HG03439 (cell line): ENCODE results near the gene ALS2.
"Not testable (repeated sequence)": the region's sequence is repeated elsewhere in the genome, so short reads cannot be mapped to it uniquely, and the experiment has no call there.

ENCODE experiments used
- ATAC-seq: cut with Tn5 transposase; IDR thresholded peaks from one replicate; pipeline ENCODE4 v1.9.1; 2021; ENCODE audit warnings: mild to moderate bottlenecking, moderate library complexity; ENCODE audit not compliant: unreplicated experiment

ALS2 gene

GRCh38 chr2:201780674-201781493, at the start of gene ALS2:
TSS of gene ALS2 (minus strand) at chr2:201780933. CDS start at chr2:201768885, 12,048 bp downstream.
- peak; percentile 97 for ATAC-seq

DNA sequence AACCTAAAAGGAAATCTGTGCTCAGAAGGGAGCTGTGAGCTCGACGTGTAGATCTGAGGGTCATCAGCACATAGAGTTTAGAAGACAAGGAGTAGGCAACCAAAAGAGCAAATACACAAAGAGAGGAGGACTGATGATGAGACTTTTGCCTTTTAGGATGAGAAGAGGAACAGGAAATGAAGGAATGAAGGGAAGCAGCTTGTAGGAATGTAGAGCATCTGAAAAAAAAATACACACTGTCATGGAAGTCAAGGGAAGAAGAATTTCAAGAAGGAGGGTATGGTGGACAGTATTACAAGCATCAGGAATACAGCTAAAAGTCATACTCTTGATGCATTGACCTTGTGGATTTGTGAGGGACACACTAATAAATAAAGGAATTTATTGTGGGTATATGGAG, 47.5 kb upstream of the ALS2 start:
- ATAC-seq: no peak

GRCh38 chr2:201827621-201828020, 46.9 kb upstream of the ALS2 start:
- ATAC-seq: no peak

- ATAC-seq: no peak
These were observed 43.5 kb upstream of the ALS2 start for GRCh38 chr2:201824212-201824611.

DNA sequence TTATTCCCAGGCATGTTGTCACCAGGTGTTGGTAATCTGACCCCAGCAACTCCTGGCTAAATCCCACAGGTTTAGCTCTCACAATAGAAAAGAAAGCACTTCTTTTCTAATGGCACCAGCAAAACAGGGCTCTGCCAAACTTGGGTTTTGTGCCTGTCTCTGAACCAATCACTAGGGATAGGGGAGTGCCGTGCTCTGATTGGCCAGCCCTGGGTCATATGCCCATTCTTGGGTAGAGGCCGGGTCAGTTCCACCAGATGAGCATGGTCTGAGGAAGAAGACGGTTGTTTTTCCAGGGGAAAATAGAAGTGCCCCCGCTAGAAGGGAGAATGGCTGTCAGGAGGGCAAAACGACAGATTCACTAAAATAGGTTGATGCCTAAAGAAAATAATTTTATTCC, 40.3 kb upstream of the ALS2 start:
- no peak for ATAC-seq

DNA sequence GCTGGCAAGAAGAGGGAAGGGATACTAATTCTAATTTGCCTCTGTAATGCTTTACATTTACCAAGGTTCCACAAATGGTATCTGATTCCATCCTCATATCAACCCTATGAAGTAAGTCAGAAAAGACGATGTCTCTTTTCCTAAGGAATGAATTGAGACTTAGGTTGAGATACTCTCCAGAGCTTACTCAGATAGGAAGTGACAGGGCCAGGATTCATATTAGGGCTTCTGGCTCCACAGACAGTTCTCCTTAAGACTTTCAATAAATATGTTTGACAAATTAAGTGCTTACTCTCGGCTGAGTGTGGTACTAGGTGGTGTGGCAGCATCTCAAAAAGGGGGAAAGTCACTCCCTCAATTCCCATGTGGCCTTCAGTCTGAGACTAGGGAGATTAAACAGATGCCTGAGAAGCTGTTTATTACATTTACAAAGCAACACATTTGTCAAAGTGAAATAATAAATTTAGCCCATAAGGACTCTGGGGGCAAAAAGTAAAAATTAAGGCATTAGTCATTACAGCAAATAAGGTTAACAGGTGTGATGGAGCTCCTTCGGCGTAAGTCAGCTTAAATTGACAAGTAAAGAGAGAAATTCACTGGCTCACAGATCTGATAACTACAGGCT, 39.8 kb upstream of the ALS2 start:
- no peak for ATAC-seq

DNA sequence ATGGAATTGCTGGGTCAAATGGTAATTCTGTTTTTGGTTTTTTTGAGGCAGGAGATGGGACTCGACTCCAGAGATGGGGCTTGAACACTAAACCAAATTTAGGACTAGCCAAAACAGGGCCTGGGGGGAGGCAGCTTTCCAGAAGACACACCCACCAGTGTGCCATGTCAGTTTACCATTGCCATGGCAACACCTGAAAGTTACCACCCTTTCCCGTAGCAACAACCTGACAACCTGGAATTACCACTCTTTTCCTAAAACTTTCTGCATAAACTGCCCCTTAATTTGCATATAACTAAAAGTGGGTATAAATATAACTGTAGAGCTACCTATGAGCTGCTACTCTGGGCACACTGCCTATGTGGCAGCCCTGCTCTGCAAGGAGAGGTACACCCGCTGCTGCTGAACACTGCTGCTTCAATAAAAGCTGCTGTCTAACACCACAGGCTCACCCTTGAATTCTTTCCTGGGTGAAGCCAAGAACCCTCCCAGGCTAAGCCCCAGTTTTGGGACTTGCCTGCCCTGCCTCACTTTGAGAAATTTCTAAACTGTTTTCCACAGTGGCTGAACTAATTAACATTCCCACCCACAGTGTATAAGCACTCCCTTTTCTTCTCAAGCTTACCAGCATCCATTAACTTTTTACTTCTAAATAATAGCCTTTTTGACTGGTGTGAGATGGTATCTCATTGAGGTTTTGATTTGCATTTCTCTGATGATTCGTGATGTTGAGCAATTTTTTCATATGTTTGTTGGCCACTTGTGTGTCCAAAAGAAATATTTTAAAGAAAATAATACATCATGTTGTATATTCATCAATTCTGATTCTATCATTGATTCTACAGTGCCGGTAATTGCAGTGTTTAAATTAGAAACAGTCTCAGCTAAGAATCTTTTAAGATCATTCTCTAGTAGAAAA, 36.2 kb upstream of the ALS2 start:
- no peak for ATAC-seq

GRCh38 chr2:201813996-201814760, 33.4 kb upstream of the ALS2 start:
- ATAC-seq: no peak

DNA sequence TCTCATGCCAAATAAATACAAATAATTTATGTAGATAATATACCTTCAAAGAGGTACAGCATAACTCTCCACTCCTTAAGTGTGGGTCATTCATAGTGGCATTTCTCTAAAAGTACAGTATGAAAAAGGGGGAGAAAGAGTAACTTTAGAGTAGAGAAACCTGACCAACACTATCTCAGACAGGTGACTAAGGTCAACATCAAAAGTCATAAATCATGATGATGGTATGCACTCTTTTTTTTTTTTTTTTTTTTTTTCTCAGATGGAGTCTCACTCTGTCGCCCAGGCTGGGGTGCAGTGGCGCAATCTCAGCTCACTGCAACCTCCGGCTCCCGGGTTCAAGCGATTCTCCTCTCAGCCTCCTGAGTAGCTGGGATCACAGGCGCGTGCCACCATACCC, 29.9 kb upstream of the ALS2 start:
- not testable (repeated sequence) for ATAC-seq

DNA sequence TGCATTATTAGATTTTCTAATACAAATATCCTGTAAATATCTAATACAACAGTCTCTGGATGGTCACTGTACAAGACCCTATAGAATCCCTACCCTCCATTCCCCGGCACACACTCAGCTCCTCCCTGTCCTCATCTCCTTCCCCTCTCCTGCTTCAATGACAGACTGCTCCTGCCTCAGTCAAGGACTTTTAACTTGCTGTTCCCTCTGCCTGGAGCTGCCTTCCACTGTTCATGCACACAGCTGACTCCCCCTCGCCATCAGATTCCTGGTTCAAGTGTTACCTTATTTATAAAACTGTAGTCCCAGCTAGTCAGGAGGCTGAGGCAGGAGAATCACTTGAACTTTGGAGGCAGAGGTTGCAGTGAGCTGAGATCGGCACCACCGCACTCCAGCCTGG, 28.9 kb upstream of the ALS2 start:
- no peak for ATAC-seq

DNA sequence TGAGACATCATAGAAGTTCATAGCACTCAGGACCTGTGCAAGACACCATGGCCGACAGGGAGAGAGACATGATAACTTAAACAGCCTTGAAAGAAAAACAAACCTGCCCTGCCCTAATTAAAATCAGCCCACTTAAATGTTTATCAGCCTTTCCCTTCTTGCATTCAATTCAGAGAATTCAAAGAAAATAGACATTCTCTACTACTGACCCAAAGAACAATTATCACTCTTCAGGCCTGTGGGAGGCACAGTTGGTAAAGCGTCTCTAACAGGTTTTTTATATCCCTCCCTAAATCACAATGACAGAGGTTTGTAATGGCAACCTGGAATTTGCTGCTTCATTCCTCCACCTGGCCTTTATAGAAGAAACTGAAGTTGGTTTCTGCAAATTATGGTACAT, 27.3 kb upstream of the ALS2 start:
- no peak for ATAC-seq

- ATAC-seq: no peak
These were observed 26.8 kb upstream of the ALS2 start for GRCh38 chr2:201807452-201807999.

DNA sequence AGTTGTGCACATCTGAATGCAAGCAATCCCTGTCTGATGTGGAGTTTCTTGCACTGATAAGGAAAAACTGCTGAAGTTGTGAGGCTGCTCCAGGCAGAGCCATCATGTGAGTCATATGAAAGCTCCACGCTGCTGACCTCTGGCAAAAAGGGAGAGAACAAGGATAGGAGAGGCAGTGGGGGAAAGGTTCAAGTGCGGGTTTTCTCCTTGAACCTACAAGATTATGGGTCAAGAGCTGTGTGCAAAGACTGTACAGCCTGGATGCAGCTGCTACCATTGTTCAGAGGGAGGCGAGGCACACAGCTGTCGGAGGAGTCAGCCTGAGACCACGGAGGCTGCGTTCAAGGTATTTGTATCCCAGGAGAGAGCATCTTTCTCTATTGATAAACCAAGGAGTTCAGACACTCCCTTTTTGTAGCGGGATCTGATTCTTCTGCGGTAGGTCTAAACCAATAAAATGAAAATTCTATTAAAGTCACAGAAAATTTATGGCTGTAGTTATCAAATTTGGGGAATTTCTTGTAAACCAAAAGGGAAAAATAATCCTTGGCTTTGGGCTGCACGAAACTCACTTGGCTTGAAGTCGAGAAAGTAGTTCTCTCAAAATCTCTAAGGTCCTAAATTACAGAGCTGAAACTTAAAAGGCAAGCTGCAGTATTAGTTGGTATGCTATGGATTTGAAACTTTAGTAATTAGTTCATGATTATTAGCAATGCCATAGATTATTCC, 25.9 kb upstream of the ALS2 start, which contains the start of gene CDK15:
Gene CDK15, plus strand, starts transcription at position 96 of the 729 bp plus-strand sequence. Its CDS starts 128 bp downstream, at position 224.
- ATAC-seq: no peak

DNA sequence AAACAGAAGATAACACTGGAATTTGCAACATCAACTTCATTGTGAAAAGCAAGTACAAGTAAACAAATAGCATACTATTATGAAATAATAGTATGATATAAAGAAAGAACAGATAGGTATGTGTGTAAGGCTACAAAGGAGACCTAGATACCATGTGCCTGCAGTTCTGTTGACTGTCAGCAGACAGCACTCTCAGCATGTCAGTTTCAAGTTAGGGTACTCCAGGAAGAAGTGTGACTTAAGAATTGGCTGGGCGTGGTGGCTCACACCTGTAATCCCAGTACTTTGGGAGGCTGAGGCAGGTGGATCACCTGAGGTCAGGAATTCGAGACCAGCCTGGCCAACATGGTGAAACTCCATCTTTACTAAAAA, 18.2 kb upstream of the ALS2 start:
- ATAC-seq: not testable (repeated sequence)

- no peak for ATAC-seq
These were observed 17.6 kb upstream of the ALS2 start for GRCh38 chr2:201798252-201798913.

DNA sequence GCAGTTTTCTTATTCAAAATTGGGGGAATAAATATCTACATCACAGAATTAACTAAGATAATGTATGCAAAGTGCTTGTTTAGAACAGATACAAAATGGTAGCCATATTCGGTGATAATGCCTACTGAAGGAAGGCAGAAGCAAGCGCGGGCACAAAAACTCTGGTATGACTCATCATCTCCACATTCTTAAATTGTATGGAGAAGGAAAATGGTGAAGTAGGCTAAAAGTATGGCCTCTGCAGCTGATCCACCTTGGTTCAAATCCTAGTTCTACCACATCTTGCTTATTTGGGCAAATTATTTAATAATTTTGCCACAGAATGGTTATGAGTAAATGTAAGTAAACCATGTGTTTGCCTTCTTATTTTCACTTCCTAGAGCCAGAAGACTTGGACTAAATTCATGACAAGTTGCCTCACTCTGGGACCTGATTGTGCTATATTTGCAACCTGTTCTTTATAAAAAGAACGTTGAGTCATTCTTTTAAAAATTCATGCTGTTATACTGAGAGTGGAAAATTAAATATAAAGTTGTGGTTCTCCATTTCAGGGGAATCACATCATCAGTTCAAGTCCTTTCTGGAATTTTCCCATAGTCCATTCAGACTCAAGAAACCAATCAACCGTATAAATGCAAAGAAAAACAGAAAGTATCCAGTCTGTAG, 16.6 kb upstream of the ALS2 start:
- ATAC-seq: no peak

- ATAC-seq: no peak
These were observed 15.7 kb upstream of the ALS2 start for GRCh38 chr2:201796478-201796865.

DNA sequence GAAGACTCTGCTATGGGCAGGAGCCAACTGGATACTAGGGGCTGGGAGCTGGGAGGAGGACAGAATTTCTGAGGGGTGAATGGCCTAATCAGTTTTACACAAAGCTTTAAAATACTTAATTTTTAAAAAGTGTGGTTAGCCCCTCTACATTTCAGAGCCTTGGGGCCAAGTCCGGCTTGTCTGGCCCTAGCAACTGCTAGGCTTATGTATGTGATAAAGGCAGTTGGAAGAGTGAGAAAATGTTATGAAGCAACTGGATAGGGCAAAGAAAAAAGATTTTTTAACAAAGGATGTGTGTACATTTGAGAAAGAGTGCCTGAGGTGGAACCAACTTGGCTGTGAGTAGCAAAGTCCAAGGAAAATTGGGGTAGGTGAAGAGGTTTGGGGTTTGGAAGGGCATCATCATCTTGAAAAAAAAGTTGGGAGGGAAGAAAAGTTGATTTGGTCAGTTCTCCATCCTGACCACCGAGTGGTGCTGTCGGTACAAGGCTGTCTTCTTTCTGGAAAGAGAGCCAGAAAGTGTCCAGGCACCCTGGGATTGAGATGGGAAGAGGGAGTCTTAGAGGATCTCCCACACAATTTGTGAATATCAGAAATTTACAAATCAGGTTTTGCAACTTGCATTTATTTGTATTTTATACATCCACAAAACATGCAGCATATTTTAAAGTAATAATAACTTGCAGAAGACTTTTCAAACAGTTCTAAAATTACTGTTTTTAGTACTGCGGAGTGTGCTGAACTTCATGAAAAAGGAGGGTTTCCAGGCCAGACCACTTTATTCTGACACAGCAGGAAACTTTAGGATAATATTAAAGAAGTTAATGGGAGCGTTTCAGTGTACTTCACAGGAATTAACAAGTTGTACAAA, 15.1 kb upstream of the ALS2 start:
- ATAC-seq: no peak
